Measurements from ENCODE around the gene KLHL15. TPM values are rescaled to one million over a fixed set of nuclear protein-coding genes. Genes with fewer than 3 reads are reported as not detected.
"Not testable (repeated sequence)": the region's sequence is repeated elsewhere in the genome, so short reads cannot be mapped to it uniquely, and the experiment has no call there.

KLHL15 gene
- total RNA-seq, 1 donor from 2014 or later = 7.8 TPM

DNA sequence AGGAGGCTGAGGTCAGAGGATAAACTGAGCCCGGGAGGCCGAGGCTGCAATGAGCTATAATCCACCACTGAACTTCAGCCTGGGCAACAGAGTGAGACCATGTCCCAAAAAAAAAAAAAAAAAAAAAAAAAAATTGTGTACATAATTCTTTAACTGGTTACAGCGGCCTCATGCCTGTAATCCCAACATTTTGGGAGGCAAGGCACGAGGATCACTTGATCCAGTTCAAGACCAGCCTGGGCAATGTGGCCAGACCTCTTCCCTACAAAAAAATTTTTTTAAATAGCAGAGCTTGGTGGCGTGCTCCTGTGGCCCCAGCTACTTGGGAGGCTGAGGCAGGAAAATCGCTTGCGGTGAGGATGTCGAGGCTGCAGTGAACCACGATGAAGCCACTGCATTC, 9.3 kb downstream of the KLHL15 start:
- DNase-seq (ENCODE audit: low spot score) = no peak

DNA sequence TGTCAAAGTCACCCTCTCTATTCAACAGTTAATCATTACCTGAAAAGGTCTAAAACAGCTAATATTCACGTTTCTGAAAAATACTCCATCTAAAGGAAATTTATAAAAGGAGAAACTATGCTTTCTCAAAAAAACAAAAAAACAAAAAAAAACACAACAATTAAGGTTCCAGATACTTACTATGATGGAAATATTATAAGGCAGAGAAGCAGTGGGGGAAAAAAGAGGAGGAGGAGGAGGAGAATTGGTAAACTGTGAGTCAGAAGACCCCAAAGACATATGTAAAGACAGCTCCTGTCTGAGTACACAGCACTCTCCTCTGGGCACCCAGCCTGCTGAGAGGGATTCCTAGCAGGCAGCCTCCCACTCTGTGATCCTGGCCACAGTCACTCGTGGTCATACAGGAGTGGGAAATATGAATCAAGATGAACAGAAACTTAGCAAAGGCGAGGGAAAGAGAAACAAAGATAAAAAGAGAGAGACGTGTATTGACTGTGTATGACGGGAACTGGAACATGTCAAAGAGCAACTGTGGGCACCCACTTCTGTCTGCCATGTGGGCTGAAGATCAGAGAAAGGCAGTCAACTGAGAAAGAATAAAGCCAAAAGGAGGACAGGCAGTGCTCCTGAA, 12.5 kb downstream of the KLHL15 start:
- no peak for DNase-seq (ENCODE audit: low spot score)

DNA sequence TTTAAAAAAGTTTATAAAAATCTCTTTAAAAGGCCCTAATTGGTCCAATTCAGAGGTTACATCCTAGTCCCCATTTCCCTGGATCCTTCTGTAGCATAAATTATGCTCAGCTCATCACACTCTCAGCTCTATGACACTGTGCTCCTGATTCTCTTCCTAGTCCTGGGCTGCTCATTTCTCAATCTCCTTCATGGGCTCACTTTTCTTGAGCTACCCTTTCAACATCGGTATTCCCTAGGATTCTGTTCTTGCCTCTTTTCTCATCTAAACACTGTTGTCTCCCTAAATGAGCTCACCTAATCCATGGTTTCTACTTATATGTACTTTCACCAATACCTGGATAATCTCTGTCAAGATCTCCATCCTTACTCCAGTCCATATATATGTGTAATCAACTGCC, 14.7 kb downstream of the KLHL15 start:
- DNase-seq (ENCODE audit: low spot score) = no peak

DNA sequence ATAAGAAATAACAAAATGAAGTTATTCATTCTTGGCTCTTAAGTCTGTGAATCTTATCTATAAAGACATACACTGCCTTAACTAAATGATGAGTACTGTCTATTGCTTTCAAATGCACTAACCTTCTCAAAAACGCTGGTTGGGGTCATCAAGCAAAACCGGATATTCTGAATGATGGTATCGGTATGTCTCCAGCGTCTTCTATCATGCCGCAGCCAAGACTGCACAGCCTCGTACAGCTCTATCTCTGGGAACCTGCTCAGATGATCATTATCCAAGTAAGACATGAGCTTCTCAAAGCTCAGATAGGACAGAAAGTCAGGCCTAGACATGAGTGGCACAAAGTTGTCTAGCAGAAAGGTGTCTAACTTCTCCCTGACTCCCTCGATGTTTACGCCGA, 21.1 kb downstream of the KLHL15 start:
- DNase-seq (ENCODE audit: low spot score) = no peak

DNA sequence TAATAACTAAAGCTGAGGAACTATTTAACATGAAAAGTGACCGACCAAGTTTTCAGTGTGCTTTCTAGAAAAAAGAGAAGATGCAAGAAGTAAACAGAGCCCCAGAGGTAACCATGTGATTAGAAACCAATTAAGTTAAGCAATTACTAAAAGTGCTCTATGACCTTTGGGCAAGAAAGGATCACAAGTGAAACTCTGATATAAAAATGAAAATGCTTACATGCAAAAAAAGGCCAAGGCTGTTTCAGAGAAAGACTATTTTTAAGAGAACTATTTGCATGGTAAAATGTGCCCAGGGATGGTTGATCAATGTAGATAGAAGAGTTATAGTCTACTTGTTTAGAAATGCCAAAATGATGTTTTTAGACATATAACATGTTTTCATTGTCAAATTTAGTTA, 22.0 kb downstream of the KLHL15 start:
- DNase-seq (ENCODE audit: low spot score) = no peak

DNA sequence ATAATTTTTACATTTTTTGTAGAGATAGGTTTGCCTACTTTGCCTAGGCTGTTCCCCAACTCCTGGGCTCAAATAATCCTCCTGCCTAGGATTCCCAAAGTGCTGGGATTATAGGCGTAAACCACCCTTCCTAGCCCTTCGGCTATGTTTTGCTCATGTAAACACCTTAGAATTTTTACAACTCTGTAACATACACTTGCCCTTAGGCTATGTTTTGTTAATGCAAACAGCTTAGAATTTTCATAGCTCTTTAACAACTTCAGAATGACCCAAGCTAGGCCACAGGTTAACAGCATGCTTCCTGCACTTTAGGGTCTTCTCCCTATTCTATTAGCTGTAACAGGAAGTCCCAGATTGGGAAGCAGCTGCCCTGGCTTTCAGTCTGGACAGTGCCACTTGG, 24.2 kb downstream of the KLHL15 start:
- DNase-seq (ENCODE audit: low spot score) = no peak

DNA sequence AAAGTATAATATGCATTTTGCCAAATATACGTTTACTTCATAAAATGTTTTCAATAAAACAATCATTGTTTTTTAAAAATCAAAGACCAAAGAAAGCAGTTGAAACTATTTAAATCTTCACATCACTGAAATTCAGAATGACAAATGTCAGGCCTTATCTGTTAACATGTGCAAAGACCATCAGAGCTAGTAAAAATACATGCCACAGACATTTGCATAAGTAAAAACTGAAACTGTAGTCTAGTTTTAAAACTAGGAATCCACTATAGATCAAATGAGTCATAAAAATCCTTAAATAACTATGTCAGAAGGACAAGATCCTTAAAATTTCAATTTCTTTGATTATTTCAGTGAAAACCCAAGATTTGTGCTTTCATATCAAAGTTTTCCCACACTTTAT, 24.8 kb downstream of the KLHL15 start:
- DNase-seq (ENCODE audit: low spot score) = no peak

DNA sequence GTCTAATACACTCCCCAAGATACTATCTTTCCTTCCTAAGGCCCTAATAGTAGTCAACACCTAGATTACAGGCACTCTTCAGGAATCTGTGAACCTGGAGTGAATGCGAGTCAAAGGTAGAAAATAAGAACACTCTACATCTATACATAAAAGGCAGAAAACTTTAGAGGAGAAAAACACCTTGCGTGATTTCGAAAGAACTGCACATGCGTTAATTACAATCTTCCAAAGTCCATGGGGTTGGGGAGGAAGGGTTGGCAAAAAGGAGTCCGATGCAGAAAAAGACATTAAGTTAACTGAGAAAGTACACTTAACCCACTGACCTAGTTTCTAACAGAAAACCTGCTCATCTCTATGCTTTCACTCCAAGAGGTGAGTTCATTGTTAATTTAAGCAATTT, 27.3 kb downstream of the KLHL15 start:
- DNase-seq (ENCODE audit: low spot score) = no peak

DNA sequence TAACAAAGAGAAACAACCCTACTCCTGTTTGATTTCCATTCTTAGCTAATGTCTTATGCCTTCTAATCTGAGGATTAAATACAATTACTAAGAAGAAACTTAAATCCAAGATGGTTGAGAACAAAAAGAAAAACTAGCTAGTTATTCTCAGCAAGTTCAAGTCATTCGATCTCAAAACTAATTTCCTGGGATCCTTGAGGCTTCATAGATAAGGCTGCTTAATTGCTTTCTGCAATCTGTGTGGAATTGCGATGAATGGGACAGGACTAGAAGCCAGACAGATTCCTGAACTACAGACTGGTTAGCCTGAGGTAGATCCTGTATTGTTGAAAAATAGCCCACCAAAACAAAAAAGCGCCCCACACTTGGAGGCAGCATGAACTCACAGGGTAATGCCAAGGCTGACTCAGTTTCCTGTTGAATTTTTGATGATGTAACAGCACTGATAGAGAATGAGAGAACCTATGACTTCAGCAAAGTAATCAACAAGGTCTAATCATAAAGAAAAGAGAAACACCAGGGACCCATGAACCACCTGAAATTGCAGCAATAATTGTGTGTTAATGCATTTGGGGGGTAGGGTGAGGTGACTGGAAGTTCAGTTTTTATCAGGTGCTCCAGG, 33.9 kb downstream of the KLHL15 start:
- DNase-seq (ENCODE audit: low spot score) = no peak

DNA sequence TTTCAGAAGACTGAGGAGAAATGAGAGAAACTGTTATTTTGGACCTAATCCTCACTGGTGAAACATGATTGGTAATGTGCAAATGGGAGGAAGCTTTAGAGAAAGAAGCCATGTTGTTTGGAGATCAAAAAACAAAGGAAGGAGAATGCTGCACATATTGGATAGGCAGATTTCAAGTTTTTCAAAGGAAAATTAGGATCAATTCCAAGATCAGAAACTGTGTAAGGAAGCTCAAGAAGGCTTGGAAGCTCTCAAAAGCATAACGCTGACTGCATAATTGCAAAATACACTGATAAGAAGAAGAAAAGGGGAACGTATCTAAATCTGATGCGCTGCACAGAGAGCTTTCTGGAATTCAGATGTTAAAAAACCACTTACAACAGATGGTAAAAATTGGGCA, 34.6 kb downstream of the KLHL15 start:
- DNase-seq (ENCODE audit: low spot score) = no peak

DNA sequence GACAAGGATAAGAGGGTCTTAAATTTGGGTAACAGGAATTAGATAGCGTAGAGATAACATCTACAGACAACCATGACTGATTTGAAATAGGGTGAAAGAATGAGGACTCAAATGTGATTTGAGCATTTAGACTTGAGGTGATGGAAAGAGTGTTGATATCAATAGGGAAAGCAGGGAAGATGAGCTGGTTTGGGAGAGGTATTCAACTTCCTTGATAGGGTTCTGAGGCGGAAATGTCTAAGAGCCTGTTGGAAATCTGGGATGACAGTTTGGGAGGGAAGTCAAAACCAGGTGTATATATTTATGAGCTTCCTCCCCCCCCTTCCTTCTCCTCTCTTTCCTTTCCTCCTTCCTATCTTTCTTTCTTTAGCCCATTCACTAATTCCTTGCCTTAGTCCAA, 36.5 kb downstream of the KLHL15 start:
- no peak for DNase-seq (ENCODE audit: low spot score)

DNA sequence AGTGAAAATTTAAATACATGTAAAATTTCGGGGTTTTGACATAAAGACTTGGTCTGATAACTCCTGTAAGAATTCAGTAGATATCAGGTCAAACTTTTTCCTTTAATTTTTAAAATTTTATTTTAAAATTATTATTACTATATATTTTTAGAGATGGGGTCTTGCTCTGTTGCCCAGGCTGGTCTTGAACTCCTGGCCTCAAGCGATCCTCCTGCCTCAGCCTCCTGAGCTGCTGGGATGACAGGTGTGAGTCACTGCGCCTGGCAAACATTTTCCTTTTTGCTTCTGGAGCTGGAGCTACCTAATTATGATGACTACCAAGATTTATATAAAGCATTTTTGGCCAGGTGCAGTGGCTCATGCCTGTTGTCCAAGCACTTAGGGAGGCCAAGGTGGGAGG, 37.3 kb downstream of the KLHL15 start:
- no peak for DNase-seq (ENCODE audit: low spot score)

DNA sequence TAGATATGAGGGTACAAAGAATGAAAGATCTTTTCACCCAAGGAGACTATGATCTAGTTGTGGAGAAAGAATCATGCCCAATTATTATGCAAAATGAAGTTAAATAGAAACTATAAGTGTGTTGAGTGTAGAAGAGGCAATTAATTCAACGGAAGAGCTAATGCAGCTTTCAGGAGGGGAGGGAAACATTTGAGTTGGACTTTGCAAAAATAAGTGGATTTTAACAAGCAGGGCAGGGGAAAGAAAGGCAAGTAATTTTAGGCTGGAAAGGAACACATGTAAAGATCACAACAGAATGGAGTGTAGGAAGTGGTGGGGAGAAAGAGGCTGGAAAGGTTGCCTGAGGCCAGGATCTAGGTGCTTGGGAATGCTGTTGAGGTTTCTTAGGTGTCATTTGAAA, 44.1 kb downstream of the KLHL15 start:
- no peak for DNase-seq (ENCODE audit: low spot score)

DNA sequence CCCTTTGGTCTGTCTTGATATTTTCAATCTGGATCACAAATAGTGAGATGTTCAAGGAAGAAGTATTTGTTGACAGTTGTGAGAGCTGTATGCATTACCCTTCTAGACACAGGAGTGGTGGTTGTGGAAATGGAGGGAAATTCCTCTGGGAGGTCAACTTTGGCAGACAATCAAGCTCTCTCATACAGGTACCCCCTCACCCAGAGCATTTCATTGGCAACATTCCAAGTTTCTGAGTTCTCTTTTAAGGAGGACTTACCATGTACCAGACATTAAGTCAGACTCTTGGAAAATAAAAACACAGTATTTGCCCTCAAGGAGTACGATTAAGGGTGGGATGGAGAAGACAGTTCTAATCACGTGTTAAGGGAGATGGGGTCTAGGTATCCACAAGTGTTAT, 45.3 kb downstream of the KLHL15 start:
- no peak for DNase-seq (ENCODE audit: low spot score)

DNA sequence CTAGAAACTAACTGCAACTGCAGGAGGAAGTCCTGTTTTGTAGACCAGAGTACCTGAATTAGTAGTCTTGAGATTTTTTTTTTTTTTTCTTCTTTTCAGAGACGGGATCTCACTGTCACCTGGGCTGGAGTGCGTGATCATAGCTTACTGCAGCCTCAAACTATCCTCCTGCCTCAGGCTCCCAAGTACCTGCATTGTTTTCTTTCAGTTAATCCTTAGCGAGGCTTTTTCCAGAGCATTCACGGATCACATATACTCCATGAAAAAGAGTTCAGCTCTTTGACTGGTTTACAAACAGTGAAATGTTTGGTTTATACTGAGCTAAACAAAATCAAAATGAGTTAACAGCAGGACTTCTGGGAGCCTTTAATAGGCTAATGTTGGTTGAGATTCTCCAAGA, 45.8 kb downstream of the KLHL15 start:
- DNase-seq (ENCODE audit: low spot score) = no peak

DNA sequence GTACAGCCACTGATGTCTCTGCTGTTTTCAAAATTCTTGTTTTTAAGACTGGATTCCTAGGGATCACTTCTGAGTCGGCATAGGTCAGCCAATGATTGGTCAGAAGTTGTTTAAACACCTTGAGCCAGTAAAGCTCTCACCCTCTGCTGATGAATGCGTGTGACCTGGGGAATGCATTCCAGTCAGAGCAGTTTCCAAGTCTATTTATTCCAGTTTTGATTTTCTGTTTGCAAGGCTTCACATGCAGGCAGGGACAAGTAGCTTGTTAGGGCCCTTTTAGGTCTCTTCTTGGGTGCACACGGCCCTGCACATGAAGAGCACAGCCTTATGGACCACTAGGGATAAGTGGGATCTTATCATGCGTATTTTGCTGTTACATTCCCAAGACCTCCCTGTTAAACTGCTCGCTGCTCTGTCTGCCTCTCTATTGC, 47.0 kb downstream of the KLHL15 start:
- DNase-seq (ENCODE audit: low spot score) = no peak

DNA sequence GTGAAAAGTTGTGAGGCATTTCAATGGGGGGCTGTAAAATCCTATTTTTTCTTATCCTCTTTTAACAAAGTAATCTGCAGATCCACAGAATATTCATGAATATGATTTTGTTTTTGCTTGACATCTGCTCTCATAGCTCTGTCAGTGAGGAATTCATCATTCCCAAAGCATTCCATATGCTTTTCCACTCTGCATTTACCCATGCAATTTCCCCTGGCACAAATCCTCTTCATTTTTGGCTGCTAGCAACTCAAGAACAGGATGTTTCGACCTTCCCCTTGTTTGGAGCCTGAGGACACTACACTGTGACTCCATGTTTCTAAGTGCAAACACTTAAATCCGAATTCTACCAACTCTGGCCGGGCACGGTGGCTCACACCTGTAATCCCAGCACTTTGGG, 48.5 kb downstream of the KLHL15 start:
- DNase-seq (ENCODE audit: low spot score) = no peak

DNA sequence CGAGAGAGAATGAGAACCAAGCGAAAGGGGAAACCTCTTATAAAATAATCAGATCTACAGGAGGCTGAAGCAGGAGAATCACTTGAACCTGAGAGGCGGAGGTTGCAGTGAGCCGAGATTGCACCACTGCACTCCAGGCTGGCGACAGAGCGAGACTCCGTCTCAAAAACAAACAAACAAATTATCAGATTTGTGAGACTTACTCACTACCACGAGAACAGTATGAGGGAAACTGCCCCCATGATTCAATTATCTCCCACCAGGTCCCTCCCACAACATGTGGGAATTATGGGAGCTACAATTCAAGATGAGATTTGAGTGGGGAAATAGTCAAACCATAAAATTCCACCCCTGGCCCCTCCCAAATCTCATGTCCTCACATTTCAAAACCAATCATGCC, 61.4 kb downstream of the KLHL15 start:
- not testable (repeated sequence) for DNase-seq (ENCODE audit: low spot score)

DNA sequence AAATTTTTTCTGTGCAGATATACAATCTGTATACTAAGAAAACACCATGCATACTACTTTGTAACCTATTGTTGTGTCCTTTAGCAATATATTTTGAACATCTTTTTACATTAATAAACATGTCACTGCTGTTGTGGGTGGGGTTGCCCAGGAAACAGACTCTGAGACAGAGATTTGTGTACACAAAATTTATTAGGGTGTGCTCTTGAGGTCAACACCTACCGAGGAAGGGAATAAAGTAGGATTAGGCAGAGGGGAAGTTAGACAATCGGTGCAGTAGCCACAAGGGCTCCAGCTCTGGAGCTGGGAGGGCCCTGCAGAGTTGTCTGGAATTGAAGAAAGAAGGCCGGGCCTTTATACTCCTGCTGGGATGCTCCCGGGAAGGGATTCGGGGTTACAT, 62.8 kb downstream of the KLHL15 start:
- no peak for DNase-seq (ENCODE audit: low spot score)

DNA sequence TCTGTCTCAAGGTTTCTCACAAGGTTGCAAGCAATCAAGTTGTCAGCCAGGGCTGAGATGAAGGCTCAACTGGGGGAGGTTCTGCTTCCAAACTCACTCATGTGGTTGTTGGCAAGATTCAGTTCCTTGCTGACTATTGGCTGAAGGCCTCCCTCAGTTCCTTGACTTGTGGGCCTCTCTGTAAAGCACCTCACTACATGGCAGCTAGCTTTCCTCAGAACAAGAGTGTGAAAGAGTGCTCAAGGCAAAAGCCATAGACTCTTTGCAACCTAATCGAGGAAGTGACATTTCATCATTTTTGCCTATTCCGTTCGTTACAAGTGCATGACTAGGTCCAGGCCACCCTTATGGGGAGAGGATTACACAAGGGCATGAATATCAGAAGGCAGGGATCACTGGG, 67.2 kb downstream of the KLHL15 start:
- DNase-seq (ENCODE audit: low spot score) = no peak

DNA sequence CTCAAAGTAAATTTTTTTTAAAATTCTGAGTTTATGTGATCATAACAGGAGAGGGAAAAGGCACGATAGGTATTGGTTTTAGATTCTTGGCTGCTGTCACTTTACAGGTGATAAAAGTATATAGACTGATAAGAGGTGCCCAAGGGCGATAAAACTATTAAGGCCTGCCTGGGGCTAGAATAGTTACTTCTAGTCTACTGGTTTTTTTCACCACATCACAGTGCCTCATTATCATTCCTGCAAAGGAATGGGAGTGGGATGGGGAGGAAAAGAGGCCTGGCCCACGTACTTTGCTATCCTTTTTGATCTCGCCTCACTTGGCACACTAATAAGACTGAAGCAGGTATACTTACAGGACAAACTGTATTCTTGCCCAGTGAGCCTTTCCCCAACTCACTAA, 72.6 kb downstream of the KLHL15 start:
- DNase-seq (ENCODE audit: low spot score) = no peak

DNA sequence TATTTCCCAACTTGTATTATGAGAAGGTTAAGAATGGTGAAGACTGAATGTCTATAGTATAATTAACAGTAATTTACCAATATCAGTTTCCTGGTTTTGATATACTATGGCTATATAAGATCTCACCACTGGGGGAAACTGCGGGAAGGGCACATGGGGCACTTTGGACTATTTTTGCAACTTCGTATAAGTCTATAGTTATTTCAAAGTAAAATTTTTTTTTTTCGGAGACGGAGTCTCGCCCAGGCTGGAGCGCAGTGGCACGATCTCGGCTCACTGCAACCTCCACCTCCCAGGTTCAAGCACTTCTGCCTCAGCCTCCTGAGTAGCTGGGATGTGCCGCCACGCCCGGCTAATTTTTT, 73.1 kb downstream of the KLHL15 start:
- DNase-seq (ENCODE audit: low spot score) = no peak

DNA sequence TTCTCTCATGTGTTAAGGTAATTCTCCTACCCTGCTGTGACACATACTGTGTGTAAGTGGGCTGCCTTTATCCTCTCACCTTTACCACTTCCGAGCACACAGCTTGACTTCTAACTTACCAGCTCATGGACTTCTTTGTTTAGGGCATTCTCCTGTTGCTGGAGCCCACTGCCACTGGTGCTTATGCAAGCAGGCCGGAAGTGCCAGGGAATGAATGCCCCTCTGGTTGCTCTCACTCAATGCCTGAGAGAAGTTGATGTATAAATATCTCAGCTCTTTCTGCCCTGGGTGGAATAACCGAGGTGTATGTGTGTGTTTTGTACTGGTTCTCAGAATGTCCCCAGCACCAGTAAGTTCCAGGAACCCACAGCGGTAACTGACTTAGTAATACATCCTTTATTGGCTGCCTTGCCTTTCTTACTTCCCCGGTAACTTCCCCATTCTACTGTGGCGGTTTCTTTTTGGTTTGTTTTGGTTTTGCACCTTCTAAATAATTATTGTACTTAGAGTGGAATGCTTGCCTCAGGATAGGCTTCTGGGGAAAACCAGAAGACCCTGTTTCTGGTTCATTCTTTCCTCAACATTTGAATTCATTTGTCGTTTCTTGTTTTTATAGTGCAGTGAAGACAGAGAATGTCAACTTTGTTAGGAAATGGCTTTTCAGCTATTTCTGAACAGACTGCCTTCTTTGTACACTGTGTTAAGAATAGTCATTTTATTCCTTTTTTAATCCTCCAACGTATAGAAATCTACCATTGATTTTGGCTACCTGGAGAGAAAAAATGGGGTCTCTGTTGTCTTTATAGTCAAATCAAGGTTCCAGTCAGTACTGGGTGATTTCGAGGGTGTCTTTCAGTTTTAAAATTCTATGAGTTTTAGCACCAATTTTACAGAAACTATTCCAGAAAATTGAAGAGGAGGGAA, 73.7 kb downstream of the KLHL15 start:
- no peak for DNase-seq (ENCODE audit: low spot score)
